Stimulated activated CD4-positive, alpha-beta T cell treated with anti-CD3 and anti-CD28 coated beads, TNF-alpha, amount 100 ng/mL, for 4 hours (primary cell): Measurements from ENCODE around the gene INAVA.
"Not testable (repeated sequence)": the region's sequence is repeated elsewhere in the genome, so short reads cannot be mapped to it uniquely, and the experiment has no call there.

Experiments used
- DNase-seq, 3 experiments: peaks; one replicate each; pipeline ENCODE4 v3.0.0-alpha.2; 2020; ENCODE audit warnings: low read depth in 3 of 3

INAVA gene

GRCh38 chr1:200897259-200897658, 2.6 kb downstream of the INAVA start:
- no peak for DNase-seq

DNA sequence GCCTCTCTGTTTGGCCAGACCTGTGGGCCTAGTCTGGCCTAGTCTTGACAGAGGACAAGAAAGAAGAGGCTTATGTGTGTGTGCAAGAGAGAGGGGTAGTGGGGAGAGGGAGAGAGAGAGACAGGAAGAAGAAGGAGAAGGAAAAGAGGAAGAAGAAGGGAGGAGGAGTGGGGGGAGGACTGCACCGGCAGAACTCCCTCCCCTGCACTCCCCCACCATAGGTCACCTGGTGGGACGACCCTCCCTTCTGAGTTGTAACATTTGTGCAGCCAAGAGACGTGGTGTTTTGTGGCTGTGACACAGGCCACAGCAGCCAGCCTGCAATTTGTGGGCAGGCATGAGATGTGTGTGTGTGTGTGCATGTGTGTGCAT, 4.3 kb downstream of the INAVA start:
- no peak for DNase-seq

DNA sequence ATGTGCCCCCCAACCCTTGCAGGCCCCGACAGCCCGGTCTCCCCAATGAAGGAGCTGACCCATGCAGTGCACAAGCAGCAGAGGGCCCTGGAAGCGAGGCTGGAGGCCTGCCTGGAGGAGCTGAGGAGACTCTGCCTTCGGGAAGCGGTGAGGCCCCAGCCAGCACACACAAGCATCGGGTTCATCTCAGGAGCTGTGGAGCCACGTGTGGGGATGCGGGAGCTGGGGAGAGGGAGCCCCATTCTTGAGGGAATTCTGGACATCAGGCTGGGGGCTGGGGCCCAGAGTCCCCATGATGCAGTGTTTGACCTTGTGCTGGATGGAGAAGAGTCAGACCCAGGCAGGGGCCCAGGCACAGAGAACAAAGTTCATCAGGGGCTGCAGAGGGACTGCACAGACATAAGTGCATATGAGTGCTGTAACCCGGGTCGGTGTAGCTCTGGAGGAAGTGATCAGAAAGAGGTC, 4.8 kb downstream of the INAVA start:
- no peak for DNase-seq

GRCh38 chr1:200899954-200900867, 5.5 kb downstream of the INAVA start:
- no peak for DNase-seq

- DNase-seq, result no peak
These were observed 6.2 kb downstream of the INAVA start for GRCh38 chr1:200900877-200901276.

DNA sequence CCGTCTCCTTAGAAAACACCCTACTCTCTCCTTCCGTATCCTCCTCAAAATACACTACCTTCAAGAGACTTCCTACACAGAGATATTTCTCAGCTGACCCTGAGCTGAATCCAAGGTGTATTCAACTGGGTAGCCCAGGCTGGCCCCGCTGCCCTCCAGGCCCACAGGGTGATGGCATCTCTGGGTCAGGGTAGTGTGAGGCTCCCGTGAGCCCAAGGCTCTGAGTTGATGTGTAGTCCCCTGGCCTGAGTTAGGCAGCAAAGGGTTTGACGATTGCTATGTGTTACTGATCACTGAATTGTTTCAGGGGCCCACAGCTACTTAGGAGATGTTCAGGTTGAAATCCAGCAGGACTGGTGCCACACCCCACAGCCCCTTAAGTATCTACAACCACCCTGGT, 6.7 kb downstream of the INAVA start:
- DNase-seq, result no peak

DNA sequence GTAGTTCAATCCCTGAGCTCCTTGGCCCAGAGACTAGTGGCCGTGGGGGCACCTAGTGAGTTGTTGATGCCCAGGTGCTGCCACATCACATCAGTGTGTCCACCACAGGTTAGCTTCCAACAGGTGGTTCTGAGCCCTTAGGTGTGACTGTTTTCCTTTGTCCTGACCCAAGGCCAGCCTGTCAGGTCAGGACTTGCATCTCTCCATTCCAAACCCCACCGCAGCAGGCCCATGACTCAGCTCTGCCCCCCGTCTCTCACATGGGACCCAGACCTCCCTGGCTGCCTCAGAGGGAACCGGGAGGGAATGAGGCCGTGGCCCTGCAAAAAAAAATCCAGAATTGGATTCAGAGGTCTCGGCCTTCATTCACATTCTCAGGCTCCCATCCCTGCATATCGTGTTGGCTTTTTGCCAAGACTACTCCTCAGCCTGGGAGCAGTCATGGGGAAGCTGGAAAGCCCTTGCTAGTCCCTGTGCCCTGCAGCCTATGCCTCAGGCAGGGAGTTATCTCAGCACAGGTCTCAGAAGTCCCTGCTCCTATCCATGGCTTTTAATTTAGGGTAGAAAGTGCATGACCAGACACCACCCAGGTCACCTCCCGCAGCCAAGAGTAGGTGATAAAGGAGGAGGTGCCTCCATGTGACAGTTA, 7.2 kb downstream of the INAVA start:
- no peak for DNase-seq

GRCh38 chr1:200903793-200904192, 9.1 kb downstream of the INAVA start:
- DNase-seq, result no peak

GRCh38 chr1:200904772-200905171, 10.1 kb downstream of the INAVA start:
- no peak for DNase-seq

GRCh38 chr1:200905411-200906052, 10.8 kb downstream of the INAVA start:
- peak in 2 of 3 experiments; percentile 13 to 26 for DNase-seq

- DNase-seq, result no peak
These were observed 11.8 kb downstream of the INAVA start for GRCh38 chr1:200906491-200906890.

- no peak for DNase-seq
These were observed 13.0 kb downstream of the INAVA start for GRCh38 chr1:200907611-200908097.

GRCh38 chr1:200908191-200908868, 13.6 kb downstream of the INAVA start:
- no peak for DNase-seq

- no peak for DNase-seq
These were observed 14.4 kb downstream of the INAVA start for GRCh38 chr1:200909071-200909470.

- no peak for DNase-seq
These were observed 15.1 kb downstream of the INAVA start for GRCh38 chr1:200909757-200910239.

- DNase-seq, result no peak
These were observed 16.7 kb downstream of the INAVA start for GRCh38 chr1:200911361-200911760.

DNA sequence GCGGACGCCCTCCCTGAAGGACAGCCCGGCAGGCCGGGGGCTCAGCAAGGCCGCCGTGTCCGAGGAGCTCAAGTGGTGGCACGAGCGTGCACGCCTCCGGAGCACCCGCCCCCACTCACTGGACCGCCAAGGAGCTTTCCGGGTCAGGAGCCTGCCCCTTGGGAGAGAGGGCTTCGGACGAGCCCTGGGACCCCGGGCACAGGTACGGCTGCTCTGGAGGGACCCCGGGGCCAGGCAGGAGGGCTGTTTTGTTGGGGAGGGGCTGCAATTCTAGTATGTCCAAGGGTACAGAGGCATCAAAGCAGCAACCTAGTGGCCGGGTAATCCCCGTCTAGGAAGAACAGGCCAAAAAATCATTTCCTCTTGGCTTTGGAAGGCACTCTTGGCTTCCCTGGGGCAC, 17.2 kb downstream of the INAVA start:
- not testable (repeated sequence) for DNase-seq

DNA sequence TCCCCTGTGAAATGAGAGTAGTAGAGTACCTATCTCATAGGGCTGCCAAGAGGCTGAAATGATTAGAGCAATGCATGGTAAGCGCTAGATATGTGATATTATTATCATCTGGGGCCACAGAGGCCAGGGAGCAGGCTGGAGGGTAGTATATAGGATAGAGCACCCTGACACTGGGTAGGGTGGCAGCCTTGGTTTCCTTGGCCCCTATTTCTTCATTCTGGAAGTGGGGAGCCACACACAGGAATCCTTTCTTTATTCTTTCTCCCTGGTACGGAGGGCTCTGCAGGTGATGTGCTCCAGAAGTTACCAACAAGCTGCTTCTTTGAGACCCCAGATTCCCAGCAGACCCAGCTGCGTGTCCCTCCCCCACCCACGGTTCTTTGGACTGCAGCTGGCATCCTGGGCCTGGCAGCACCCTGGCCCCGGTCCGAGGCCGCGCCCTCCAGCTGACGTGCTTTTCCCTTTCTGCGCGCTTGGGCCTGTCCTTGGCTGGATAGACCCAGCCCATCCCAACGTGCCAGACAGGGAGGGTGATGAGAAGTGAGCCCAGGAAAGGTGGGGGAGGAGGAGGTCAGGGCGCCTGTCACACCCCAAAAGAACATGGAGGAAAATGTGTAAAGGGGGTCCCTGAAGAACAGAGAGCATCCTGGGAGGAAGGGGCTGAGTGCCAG, 18.2 kb downstream of the INAVA start:
- no peak for DNase-seq

GRCh38 chr1:200916152-200916551, 21.5 kb downstream of the INAVA start:
- no peak for DNase-seq

DNA sequence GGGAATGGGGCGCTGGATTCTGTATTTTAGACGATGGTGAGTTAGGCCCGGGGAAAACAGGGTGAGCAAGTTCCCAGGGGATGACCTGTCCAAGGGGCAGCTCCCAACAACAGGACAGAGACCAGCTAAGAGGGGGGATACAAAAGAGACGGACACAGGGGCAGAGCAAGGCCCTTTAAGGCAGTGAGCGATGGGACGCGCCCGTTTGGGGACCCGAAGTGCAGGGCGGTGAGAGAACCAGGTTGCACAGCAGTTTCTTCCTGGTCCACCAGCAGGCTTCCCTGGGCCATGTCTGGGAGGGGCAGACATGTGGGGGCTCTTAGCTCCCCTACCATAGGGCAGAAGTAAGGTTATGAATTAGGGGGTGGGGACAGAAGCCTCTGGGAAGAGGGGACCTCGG, 22.0 kb downstream of the INAVA start:
- DNase-seq, result no peak

DNA sequence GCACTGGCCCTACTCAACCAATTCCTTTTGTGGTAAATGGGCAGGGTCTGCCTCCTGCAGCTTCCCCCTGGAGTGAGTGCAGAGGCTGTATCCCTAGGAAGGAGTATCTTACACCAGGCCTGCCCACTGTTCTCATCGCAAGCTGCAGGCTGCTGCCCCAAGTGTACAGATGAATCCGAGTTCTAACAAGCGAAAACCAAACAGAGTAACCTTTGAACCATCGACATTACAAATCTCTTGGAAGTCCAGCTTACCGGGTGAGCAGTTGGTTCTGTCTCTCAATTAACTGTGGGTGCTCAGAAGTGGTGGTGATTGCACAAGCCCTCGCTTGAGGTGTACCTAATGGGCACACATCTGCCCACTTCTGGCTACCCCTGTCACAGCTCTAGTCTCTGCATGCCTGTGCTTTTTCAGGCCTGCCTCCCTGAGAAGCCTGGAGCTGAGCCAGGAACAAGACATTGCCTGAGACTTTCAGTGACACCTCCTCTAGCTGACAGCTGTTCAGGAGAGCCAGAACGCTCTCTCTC, 22.7 kb downstream of the INAVA start:
- DNase-seq, result no peak
